Endothelial cell (in vitro differentiated cells): ENCODE results near the gene AGPAT3. TPM values are rescaled to one million over a fixed set of nuclear protein-coding genes. Genes with fewer than 3 reads are reported as not detected.

ENCODE experiments used
- DNase-seq: peaks from one replicate; pipeline ENCODE4 v3.0.0; 2021; ENCODE audit warnings: low spot score
- H3K27ac Mint-ChIP-seq: one replicate; pipeline ENCODE4 v1.8.0; 2021; ENCODE audit warnings: mixed read lengths, inconsistent platforms; ENCODE audit not compliant: unreplicated experiment
- H3K27me3 Mint-ChIP-seq: one replicate; pipeline ENCODE4 v1.8.0; 2021; ENCODE audit warnings: mild to moderate bottlenecking, moderate library complexity, mixed read lengths, inconsistent platforms; ENCODE audit not compliant: unreplicated experiment
- H3K36me3 Mint-ChIP-seq: one replicate; pipeline ENCODE4 v1.8.0; 2021; ENCODE audit warnings: mild to moderate bottlenecking, low read depth, mixed read lengths, inconsistent platforms; ENCODE audit not compliant: unreplicated experiment
- H3K4me1 Mint-ChIP-seq: one replicate; pipeline ENCODE4 v1.8.0; 2021; ENCODE audit warnings: mild to moderate bottlenecking, mixed read lengths, inconsistent platforms; ENCODE audit not compliant: unreplicated experiment
- H3K4me3 Mint-ChIP-seq: one replicate; pipeline ENCODE4 v1.8.0; 2021; ENCODE audit warnings: mild to moderate bottlenecking, mixed read lengths, inconsistent platforms; ENCODE audit not compliant: unreplicated experiment
- H3K9me3 Mint-ChIP-seq: one replicate; pipeline ENCODE4 v1.8.0; 2021; ENCODE audit warnings: mixed read lengths, inconsistent platforms; ENCODE audit not compliant: unreplicated experiment
- CTCF ChIP-seq: fragments of 200-600 bp; sonication (generic); IDR thresholded peaks from one replicate; pipeline ENCODE4 v1.5.0; 2021; ENCODE audit warnings: antibody characterized with exemption; ENCODE audit not compliant: unreplicated experiment
- total RNA-seq: library from RNA; stranded (reverse); fragmentation: NEBNext Ultra II Directional; extraction: Animal tissue kit (Norgen Biotek cat#: 25700); gene quantifications from one replicate; pipeline ENCODE4 v1.2.1, GENCODE V29; 2021; ENCODE audit not compliant: unreplicated experiment

The AGPAT3 gene
- total RNA-seq, 1 donor from 2014 or later = 22.6 TPM

GRCh38 chr21:43919283-43919682 lies 54.3 kb downstream of the AGPAT3 start:
- Mint-ChIP-seq H3K4me1 (peaks cover 13% of the 10 kb centered on the region), H3K4me3 (no peak overlapping the region), H3K27ac (no peak overlapping the region), H3K9me3 (no peaks in the 10 kb centered on the region), H3K36me3 (peaks cover 3% of the 10 kb centered on the region), H3K27me3 (peaks cover 4% of the 10 kb centered on the region)
- TF ChIP-seq CTCF = no peak
- DNase-seq = no peak

GRCh38 chr21:43919871-43920801 lies 55.1 kb downstream of the AGPAT3 start:
- Mint-ChIP-seq H3K27ac (no peak overlapping the region), H3K9me3 (no peaks in the 10 kb centered on the region), H3K4me1 (peaks cover 13% of the 10 kb centered on the region), H3K36me3 (peaks cover 3% of the 10 kb centered on the region), H3K27me3 (peaks cover 7% of the 10 kb centered on the region), H3K4me3 (no peak overlapping the region)
- no peak for DNase-seq
- no peak for TF ChIP-seq CTCF

GRCh38 chr21:43921571-43921978 lies 56.6 kb downstream of the AGPAT3 start:
- peaks cover 13% of the 10 kb centered on the region for H3K4me1 Mint-ChIP-seq
- H3K27ac Mint-ChIP-seq = no peak overlapping the region
- H3K4me3 Mint-ChIP-seq = peak overlapping the region; percentile 65
- no peaks in the 10 kb centered on the region for H3K9me3 Mint-ChIP-seq
- TF ChIP-seq CTCF = no peak
- peaks cover 4% of the 10 kb centered on the region for H3K36me3 Mint-ChIP-seq
- no peak for DNase-seq
- peaks cover 7% of the 10 kb centered on the region for H3K27me3 Mint-ChIP-seq

- no peak for TF ChIP-seq CTCF
- Mint-ChIP-seq H3K4me3 (peak overlapping the region; percentile 65), H3K9me3 (no peaks in the 10 kb centered on the region), H3K36me3 (peaks cover 3% of the 10 kb centered on the region), H3K4me1 (peaks cover 13% of the 10 kb centered on the region), H3K27ac (peak overlapping the region; percentile 41), H3K27me3 (peaks cover 7% of the 10 kb centered on the region)
- no peak for DNase-seq
These were observed 57.2 kb downstream of the AGPAT3 start for GRCh38 chr21:43921979-43922945.
